ENCODE measurements around the gene B3GNT7.
"Not testable (repeated sequence)": the region's sequence is repeated elsewhere in the genome, so short reads cannot be mapped to it uniquely, and the experiment has no call there.

Gene B3GNT7

GRCh38 chr2:231387904-231388724 is 7.4 kb upstream of the B3GNT7 start:
- DNase-seq: no peak

- no peak for DNase-seq
Measured at GRCh38 chr2:231388725-231389346, 6.7 kb upstream of the B3GNT7 start.

- no peak for DNase-seq
Measured at GRCh38 chr2:231390667-231391066, 4.8 kb upstream of the B3GNT7 start.

GRCh38 chr2:231391981-231392380 is 3.5 kb upstream of the B3GNT7 start:
- DNase-seq: no peak

GRCh38 chr2:231392431-231393148 is 2.9 kb upstream of the B3GNT7 start:
- DNase-seq: no peak

GRCh38 chr2:231393149-231394131 is 2.1 kb upstream of the B3GNT7 start:
- DNase-seq: no peak

- DNase-seq: no peak
Measured at GRCh38 chr2:231394211-231395141, 1.0 kb upstream of the B3GNT7 start.

GRCh38 chr2:231396058-231396821 is 730 bp downstream of the B3GNT7 start:
- DNase-seq: no peak

GRCh38 chr2:231397011-231397927 is 1.8 kb downstream of the B3GNT7 start:
- no peak for DNase-seq

- no peak for DNase-seq
Measured at GRCh38 chr2:231397928-231398294, 2.4 kb downstream of the B3GNT7 start.

- no peak for DNase-seq
Measured at GRCh38 chr2:231398585-231398984, 3.1 kb downstream of the B3GNT7 start.

GRCh38 chr2:231399046-231399852 is 3.7 kb downstream of the B3GNT7 start:
- DNase-seq: no peak

GRCh38 chr2:231399853-231400680 is 4.6 kb downstream of the B3GNT7 start:
- no peak for DNase-seq

- not testable (repeated sequence) for DNase-seq
Measured at GRCh38 chr2:231400681-231401080, 5.2 kb downstream of the B3GNT7 start.

GRCh38 chr2:231401101-231401500 is 5.6 kb downstream of the B3GNT7 start:
- not testable (repeated sequence) for DNase-seq

GRCh38 chr2:231403421-231404182 is 8.1 kb downstream of the B3GNT7 start:
- not testable (repeated sequence) for DNase-seq

GRCh38 chr2:231404183-231404578 is 8.7 kb downstream of the B3GNT7 start:
- DNase-seq: not testable (repeated sequence)
